Measurements from ENCODE around the gene TRIM32.

DNA sequence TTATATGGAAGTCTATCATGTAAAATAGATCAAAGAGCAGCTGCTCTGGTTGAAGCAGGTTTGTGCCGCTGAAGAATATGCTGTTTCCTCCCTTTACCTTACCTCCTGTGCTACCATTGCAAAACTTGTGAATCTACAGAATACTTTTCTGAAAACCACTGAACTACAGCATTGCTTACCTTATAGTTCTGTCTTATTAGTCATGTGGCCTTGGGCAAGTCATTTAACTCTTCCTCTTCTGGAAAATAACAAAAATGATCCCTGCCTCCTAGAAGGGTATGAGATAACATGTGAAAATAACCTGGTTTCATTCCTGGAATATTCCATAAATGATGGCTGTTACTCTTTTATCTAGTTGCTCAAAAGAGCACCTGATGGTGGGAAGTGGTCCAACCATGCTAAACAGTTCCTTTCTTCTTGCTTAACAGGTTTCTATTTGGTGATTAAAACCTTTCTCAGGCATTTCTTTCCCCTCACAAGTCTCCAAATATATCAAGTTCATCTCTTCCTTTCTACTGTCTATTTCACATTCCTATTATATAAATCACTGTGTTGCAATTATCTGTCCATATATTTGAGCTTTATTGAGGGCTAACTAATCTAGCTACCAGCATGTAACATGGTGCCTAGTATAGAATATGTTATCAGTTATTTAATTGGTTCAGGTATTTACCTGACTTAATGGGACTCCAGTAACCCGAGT lies 15.0 kb downstream of the TRIM32 start:
- TF ChIP-seq EP300 (IDR thresholded peaks at IDR 0.05; ENCODE audit: low read depth) = no peak
- TF ChIP-seq, protein P1, sequence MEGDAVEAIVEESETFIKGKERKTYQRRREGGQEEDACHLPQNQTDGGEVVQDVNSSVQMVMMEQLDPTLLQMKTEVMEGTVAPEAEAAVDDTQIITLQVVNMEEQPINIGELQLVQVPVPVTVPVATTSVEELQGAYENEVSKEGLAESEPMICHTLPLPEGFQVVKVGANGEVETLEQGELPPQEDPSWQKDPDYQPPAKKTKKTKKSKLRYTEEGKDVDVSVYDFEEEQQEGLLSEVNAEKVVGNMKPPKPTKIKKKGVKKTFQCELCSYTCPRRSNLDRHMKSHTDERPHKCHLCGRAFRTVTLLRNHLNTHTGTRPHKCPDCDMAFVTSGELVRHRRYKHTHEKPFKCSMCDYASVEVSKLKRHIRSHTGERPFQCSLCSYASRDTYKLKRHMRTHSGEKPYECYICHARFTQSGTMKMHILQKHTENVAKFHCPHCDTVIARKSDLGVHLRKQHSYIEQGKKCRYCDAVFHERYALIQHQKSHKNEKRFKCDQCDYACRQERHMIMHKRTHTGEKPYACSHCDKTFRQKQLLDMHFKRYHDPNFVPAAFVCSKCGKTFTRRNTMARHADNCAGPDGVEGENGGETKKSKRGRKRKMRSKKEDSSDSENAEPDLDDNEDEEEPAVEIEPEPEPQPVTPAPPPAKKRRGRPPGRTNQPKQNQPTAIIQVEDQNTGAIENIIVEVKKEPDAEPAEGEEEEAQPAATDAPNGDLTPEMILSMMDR (IDR thresholded peaks at IDR 0.05) = no peak

Measured in transverse colon (tissue), 3 donors.